TTC549 (cell line): ENCODE measurements around the gene SNRPA.
A peak's percentile ranks its signal among the peaks of the same experiment; 100 is the strongest.
"Not testable (repeated sequence)": the region's sequence is repeated elsewhere in the genome, so short reads cannot be mapped to it uniquely, and the experiment has no call there.

ENCODE experiments used
- FAIRE-seq: peaks from 2 replicates; lab custom pipeline; 2012; peaks lifted over from hg19 to GRCh38; lab: Jason Lieb, UNC

Gene SNRPA

GRCh38 chr19:40802300-40803169, 51.5 kb downstream of the SNRPA start:
- no peak for FAIRE-seq

DNA sequence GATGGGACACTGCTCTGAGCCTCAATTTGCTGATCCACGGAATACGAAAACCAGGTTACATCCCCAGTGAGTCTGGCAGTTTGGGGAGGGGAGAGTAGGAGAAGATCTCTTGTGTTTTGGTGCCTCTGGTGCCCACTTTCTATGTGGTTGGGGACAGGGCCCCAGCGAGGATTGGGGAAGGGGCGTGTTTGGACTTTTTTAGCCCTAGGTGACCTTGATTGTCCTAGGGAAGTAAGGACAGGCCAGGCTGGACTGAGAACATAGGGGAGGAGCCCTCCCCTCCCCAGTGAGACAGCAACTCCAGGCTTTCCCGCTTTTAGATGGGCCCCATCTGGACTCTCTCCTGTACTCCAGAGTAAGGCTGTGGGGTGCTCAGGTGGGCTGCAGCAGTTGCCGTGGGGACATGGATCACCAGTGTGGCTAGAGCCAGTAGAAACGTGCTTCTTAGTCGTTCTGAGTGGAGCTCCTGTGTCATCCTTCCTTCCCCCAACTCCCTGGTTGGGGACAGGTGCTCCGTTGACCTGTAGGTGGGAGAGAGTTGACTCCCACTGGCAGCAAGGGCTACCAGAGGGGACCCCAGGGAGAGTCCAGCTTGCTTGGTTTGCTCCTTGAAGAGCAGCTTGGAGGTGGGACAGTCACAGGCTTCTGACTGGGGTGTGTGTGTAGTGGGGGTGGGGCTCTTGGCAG, 52.3 kb downstream of the SNRPA start:
- FAIRE-seq, result no peak

GRCh38 chr19:40803857-40804782, 53.1 kb downstream of the SNRPA start:
- no peak for FAIRE-seq

- FAIRE-seq, result no peak
Observed at GRCh38 chr19:40804783-40805242, 53.8 kb downstream of the SNRPA start.

DNA sequence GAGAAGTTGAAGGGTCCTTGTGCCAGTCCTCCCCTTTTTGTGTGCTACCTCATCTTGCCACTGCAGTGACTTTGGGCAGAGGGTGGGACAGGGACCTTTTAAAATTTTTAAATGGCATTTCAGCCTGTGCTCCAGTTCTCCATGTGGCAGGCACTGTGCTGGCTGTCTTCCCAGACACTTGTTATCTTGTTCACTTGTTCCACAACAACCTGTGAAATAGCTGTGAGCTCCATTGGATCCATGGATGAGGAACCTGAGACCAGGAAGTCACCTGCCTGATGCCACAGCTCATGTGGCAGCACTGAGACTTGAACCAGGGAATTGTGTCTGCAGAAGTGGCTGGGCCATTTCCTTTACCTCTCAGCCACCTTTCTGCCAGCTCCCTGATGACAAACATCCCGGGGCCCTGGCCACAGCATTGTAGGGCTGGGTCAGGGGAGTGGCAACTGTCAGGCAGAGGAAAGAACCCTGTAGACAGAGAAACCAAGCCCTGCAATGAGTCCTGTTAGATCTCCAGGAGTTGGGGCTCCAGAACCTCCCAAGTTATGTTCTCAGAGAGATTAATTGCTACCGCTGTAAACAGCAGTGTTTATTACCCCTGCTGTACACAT, 54.4 kb downstream of the SNRPA start:
- FAIRE-seq, result no peak

DNA sequence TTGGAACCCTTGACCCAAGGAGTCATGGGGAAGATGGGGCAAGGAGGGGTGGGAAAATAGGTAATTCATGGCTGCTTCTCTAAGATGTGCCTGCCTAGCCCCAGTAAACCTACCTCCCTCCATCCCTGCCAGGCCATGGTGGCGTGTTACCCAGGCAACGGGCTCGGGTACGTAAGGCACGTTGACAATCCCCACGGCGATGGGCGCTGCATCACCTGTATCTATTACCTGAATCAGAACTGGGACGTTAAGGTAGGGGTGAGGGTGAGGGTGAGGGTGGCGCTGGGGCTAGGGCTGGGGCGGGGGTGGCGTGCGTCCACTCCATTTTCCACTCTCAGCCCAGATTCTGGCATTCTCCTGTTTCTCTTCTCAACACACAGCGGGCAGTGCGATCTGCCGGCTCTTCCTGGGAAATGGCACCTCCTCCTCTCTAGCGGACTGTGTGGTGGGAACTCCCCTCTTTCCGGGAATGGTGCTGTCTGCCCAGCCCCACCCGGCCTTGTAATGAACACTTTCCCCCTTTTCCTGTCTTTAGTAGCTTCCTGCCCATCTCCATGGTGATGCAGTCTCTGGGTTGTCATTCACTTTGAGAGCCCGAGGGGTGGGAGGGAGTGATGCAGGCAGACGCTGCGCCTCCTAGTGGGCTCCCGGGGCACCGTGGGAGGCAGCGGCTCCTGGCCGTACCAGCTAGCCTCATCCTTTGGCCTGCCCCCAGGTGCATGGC, 55.6 kb downstream of the SNRPA start:
- peak; percentile 62 for FAIRE-seq

DNA sequence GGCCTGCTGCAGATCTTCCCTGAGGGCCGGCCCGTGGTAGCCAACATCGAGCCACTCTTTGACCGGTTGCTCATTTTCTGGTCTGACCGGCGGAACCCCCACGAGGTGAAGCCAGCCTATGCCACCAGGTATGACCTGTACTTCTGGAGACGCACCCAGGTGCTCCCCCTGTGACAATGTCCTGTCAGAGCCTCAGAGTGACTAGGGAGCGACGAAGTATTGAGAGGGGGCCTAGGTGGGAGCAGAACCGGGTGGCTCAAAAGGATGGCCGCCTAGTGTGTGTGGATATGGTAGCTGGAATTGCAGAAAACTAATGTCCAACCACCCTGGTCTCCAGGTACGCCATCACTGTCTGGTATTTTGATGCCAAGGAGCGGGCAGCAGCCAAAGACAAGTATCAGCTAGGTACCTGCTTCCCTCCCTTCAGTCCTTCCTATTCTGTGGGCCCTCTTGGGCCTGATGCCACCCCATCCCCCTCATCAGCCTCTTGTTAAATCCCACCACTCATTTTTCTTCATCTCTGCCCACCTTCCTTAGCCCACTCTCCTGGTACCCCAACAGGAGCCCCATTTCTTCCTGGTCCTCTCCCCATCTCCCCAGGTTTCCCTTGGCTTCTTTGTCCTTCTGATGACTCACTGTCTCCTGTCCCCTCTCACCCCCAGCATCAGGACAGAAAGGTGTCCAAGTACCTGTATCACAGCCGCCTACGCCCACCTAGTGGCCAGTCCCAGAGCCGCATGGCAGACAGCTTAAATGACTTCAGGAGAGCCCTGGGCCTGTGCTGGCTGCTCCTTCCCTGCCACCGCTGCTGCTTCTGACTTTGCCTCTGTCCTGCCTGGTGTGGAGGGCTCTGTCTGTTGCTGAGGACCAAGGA, 56.4 kb downstream of the SNRPA start:
- FAIRE-seq, result no peak

GRCh38 chr19:40808021-40808325, 57.0 kb downstream of the SNRPA start:
- no peak for FAIRE-seq

GRCh38 chr19:40808497-40808896, 57.5 kb downstream of the SNRPA start:
- FAIRE-seq, result no peak

GRCh38 chr19:40809358-40810086, 58.5 kb downstream of the SNRPA start:
- FAIRE-seq, result no peak

DNA sequence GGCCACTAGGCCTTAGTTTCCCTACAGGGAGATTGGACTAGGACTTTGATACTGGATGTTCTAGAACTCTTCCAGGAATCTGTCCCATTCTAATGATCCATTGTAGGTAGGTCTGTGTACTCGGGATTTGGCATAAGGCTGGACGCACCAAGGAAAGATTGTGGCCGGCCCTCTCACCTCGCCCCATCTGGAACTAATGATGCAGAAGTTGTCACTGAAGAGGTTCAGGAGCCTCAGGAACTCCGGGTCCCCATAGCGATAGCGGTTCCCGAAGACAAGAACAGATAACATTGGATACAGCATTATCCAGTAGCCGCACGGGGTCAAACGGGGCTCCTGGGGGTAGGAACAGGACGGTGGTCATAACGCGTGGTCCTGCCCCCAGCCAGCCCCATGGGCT, 59.2 kb downstream of the SNRPA start:
- no peak for FAIRE-seq

- FAIRE-seq, result peak; percentile 96
Observed at GRCh38 chr19:40810649-40811408, 59.8 kb downstream of the SNRPA start.

DNA sequence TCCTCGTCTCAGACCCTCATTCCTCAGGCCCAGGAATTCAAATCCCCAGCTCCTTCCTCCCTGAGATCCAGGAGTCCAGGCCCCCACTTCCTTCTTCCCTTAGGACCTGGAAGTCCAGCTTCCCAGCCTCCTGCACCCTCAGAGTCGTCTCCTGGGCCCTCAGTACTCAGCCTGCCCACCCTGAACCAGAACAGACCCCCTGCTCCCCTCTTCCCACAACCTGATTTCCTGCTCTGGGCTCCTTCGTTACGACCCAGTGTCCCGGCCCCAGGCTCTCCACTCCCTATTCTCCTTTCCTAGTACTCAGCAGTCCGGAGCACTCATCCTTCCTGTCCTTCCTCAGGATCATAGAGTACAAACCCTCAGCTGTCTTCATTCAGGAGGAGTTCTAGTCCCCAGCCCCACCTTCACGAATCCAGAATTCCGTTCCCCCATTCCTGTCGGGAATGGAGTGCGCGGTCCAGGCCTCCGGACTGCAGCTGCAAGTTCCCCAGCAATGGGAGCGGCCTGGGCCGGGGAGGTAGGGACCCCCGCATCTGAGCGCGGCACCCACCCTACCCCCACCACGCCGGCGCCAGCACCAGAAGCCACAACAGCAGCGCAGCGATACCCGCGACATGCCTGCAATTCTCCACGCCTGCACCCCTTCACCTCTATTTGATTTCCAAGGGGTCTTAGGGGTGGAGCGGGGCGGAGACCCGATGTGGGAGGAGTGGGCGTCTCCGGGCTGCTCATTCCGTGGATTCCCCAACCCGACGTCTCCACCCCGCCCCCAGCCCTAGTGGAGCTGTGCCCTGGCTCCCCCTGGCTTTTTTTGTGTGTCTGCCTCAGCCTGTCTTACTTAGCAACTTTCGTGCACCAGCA, 60.7 kb downstream of the SNRPA start:
- FAIRE-seq, result no peak

GRCh38 chr19:40812571-40812970, 61.6 kb downstream of the SNRPA start:
- FAIRE-seq, result not testable (repeated sequence)

- no peak for FAIRE-seq
Observed at GRCh38 chr19:40813182-40813581, 62.2 kb downstream of the SNRPA start.
